D721Med (cell line): ENCODE data around the gene SERPINB2.

ENCODE experiments used
- DNase-seq: peaks from one replicate; pipeline ENCODE4 v3.0.0; 2011; ENCODE audit warnings: low spot score; ENCODE audit not compliant: insufficient read length
- FAIRE-seq: peaks from 2 replicates; lab custom pipeline; 2011; peaks lifted over from hg19 to GRCh38; lab: Jason Lieb, UNC
- TF ChIP-seq, protein P1 (sequence below): IDR thresholded peaks from 2 replicates; pipeline ENCODE4 v1.5.1; 2012; ENCODE audit warnings: mild to moderate bottlenecking, control low read depth; ENCODE audit not compliant: insufficient read depth; ENCODE audit errors: missing control alignments

Gene SERPINB2

DNA sequence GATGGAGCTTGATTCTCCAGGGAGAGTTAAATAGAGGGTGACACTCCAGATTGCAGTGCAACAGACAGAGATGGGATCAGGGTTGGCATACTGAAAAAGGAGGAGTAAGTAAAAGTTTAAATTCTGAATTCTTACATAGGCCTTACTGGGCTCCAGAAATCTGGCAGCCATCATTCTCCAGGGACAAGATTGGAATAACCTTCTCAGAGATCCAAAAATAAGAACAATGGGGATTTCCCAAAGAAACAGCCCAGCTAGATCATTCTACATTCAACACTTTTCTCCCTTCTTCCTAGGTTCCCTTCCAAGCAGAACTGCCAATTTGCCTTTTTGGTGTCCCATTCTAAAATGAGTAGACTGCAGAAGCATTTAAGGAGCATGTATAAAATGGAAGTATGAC, 14.9 kb upstream of the SERPINB2 start:
- TF ChIP-seq, protein P1, sequence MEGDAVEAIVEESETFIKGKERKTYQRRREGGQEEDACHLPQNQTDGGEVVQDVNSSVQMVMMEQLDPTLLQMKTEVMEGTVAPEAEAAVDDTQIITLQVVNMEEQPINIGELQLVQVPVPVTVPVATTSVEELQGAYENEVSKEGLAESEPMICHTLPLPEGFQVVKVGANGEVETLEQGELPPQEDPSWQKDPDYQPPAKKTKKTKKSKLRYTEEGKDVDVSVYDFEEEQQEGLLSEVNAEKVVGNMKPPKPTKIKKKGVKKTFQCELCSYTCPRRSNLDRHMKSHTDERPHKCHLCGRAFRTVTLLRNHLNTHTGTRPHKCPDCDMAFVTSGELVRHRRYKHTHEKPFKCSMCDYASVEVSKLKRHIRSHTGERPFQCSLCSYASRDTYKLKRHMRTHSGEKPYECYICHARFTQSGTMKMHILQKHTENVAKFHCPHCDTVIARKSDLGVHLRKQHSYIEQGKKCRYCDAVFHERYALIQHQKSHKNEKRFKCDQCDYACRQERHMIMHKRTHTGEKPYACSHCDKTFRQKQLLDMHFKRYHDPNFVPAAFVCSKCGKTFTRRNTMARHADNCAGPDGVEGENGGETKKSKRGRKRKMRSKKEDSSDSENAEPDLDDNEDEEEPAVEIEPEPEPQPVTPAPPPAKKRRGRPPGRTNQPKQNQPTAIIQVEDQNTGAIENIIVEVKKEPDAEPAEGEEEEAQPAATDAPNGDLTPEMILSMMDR: no peak
- DNase-seq (no peak), FAIRE-seq (no peak)

DNA sequence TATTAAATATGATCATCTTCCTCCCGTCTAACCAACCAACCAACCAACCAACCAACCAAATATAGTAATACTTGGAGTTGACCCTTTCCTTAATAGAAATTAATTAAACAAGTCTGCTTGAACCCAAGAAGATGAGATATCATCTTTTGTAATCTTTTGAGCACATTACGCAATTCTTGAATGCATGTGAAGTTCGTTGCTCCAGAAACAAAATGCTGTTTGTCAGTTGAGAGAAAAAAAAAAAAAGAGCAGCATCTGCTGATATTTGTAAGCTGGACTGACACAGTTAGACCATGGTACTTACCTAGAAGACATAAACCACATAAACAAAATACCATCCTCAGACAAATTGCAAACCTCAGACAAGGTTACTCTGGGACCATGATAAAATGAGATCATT, 9.2 kb upstream of the SERPINB2 start:
- no peak for DNase-seq
- no peak for FAIRE-seq
- TF ChIP-seq, protein P1: no peak

DNA sequence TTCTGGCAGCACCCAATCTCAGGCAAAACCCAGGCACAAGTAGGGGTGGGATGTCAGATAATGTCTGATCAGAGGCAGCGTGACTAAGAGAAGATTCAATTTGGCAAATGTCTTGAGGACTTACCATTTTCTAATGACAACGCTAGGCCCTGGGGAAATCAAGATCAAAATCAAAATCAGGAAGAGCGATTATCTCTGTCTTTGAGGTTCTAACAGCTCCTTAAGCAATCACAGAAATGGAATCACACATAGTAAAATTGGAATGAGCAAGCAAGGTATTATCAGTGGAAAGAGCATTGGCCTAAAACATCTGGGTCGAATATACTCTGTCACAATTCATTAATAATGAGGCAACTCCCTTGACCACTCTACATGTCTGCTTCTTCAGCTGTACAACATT, 8.6 kb upstream of the SERPINB2 start:
- FAIRE-seq: peak; percentile 99
- no peak for DNase-seq
- TF ChIP-seq, protein P1: no peak

DNA sequence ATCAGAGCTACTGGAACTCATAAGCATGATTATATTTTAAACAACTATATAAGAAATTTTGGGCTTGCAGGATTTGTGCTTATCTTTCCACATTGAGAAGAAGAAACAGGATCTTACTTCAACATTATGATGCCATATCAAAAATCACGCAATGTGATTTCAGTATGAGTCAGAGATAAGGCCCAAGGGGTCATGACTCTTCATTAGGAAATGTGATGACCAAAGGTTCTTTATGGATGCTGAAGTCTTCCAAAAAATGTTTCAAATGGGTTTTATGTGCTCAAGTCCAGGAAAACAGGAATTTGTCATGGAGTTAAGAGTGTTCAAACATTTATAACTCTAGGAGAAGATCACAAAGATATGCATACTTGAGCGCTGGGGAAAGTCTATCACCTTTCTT, 7.8 kb upstream of the SERPINB2 start:
- DNase-seq (no peak), FAIRE-seq (no peak)
- TF ChIP-seq, protein P1: no peak

DNA sequence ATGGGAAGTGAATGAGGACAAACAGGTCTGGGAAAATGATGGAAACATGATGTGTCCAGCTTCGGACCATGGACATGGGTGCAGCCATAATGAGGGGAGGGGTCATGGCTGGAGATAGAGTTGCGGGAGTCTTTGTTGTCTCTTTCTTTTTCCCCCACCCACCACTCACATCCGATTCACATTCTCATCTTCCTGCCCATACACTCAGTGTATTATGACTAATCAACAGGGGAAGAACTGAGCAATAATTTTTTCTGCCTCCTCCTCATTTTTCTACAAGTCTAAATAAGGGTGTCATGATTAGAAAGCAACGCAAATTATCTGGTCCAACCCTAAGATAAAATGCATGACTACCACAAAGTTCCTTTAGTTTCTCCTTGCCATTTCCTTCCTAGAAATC, 5.7 kb upstream of the SERPINB2 start:
- DNase-seq (no peak), FAIRE-seq (no peak)
- TF ChIP-seq, protein P1: no peak

DNA sequence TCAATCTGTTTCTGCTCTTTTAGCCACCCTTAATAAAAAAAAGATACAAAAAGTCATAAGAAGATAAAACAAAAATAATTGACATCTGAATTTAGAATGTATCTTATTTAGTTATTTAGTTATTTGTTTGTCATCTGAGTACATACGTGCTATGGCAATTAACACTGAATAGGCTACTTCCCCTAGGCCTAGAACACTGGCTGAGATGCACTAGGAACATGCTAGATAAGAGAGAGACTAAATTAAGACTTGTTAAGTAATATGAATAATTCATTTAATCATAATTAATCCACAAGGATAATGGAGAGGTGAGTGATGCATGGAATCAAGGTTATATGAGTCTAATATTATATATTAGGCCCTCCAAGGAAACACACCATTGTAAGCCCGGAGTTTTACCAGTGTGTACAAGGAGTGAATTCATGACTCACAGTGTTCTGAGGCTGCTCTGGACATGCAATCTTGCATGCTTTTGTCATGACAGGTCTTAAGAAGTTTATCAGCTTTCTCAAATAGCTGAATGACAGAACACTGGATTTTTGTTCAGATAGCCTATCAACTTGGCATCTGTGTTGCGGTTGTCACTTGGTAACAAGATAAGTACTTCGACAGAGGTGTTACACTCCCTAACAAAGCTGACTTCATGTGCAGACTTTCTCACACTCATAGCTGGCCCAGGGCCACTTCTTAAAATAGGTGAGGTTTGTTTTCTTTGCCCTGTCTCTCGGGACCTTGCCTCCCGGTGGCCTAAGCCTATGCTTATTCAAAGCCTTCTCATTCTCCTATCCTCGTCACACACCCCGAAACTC, 5.0 kb upstream of the SERPINB2 start:
- DNase-seq: no peak
- TF ChIP-seq, protein P1: no peak

DNA sequence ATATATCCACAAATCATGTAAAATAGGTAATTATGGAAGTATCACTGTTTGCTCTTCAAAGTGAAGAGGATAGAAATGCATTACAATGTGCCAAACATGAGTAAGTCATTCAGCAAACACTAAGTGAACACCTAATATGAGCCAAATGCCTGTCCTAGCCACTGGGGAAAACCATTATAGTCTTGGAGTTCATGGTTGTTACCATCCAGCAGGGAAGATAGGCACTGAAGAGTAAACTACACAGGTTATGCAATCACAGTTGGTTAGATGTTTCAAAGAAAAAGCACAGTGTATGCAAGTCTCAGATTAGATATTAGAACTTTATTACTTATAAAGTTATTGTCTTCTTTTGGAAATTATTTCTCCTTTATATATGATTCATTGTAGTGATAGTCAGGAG, 3.9 kb upstream of the SERPINB2 start:
- TF ChIP-seq, protein P1: no peak
- FAIRE-seq: no peak

More for the DNA sequence above, 5.0 kb upstream of the SERPINB2 start:
- FAIRE-seq: no peak

More for the DNA sequence above, 3.9 kb upstream of the SERPINB2 start:
- no peak for DNase-seq
